ENCODE results near the gene S100A1.

S100A1 gene

GRCh38 chr1:153626904-153627714, 1.1 kb upstream of the S100A1 start, which contains the start of gene S100A13:
Gene S100A13, minus strand, starts transcription at chr1:153627505. Its CDS starts 1,033 bp downstream, at chr1:153626472.
- TF ChIP-seq, protein P1, sequence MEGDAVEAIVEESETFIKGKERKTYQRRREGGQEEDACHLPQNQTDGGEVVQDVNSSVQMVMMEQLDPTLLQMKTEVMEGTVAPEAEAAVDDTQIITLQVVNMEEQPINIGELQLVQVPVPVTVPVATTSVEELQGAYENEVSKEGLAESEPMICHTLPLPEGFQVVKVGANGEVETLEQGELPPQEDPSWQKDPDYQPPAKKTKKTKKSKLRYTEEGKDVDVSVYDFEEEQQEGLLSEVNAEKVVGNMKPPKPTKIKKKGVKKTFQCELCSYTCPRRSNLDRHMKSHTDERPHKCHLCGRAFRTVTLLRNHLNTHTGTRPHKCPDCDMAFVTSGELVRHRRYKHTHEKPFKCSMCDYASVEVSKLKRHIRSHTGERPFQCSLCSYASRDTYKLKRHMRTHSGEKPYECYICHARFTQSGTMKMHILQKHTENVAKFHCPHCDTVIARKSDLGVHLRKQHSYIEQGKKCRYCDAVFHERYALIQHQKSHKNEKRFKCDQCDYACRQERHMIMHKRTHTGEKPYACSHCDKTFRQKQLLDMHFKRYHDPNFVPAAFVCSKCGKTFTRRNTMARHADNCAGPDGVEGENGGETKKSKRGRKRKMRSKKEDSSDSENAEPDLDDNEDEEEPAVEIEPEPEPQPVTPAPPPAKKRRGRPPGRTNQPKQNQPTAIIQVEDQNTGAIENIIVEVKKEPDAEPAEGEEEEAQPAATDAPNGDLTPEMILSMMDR (IDR thresholded peaks at IDR 0.05; ENCODE audit: low read depth, low read length), result peak; percentile 73
- DNase-seq (ENCODE audit: extremely low read depth, low read depth), result peak; percentile 86

- no peak for DNase-seq (ENCODE audit: extremely low read depth, low read depth)
- TF ChIP-seq, protein P1 (IDR thresholded peaks at IDR 0.05; ENCODE audit: low read depth, low read length), result no peak
Observed at GRCh38 chr1:153628638-153629342, 556 bp downstream of the S100A1 start.

DNA sequence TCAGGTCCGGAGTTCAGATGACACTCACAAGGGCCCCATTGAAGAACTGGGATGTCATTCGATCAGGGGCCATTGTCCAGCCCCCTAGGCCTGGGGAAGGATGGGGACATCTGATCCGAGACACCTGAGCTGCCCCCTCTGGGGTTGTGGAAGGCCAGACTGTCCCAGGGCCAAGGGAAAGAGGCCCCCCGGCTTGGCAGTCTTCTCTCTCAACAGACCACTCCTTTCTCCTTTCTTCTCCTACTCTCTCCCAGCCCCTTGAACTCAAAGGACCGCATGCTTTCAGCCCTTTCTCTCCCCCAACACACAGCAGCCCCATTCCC, 1.1 kb downstream of the S100A1 start:
- no peak for DNase-seq (ENCODE audit: extremely low read depth, low read depth)
- TF ChIP-seq, protein P1 (IDR thresholded peaks at IDR 0.05; ENCODE audit: low read depth, low read length), result no peak

DNA sequence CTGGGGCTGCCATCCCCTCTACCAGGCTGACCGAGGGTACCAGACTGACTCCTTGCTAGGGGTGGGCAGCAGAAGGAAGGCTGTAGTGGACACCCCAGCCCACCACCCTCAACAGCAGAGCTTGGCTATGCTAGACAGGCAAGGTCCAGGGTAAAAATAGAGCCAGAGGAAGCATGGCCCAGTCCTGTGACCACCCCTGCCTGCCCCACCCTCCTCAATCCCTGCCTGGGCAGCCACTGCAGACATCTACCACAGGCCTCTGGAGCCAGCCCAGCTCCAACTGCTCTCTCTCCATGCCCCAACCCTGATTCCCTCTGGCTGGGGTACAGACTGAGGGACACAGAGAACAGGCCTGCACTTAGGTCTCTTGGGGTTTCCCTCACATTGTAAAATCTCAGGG, 1.7 kb downstream of the S100A1 start:
- TF ChIP-seq, protein P1 (IDR thresholded peaks at IDR 0.05; ENCODE audit: low read depth, low read length), result no peak
- DNase-seq (ENCODE audit: extremely low read depth, low read depth), result no peak

DNA sequence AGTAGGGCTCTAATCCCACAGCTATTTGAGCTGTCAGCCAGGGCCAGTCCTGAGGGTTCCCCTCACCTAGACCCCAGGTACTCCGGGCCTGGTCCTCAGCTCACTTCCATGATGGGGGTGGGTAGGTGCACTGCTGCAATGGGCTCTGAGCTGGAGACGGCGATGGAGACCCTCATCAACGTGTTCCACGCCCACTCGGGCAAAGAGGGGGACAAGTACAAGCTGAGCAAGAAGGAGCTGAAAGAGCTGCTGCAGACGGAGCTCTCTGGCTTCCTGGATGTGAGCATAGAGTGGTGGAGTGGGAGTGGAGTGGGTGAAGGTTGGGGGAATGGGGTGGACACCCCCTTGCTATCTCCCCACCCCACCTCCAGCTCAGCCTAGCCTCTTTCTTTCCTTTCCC, 2.1 kb downstream of the S100A1 start:
- no peak for DNase-seq (ENCODE audit: extremely low read depth, low read depth)
- TF ChIP-seq, protein P1 (IDR thresholded peaks at IDR 0.05; ENCODE audit: low read depth, low read length), result no peak

DNA sequence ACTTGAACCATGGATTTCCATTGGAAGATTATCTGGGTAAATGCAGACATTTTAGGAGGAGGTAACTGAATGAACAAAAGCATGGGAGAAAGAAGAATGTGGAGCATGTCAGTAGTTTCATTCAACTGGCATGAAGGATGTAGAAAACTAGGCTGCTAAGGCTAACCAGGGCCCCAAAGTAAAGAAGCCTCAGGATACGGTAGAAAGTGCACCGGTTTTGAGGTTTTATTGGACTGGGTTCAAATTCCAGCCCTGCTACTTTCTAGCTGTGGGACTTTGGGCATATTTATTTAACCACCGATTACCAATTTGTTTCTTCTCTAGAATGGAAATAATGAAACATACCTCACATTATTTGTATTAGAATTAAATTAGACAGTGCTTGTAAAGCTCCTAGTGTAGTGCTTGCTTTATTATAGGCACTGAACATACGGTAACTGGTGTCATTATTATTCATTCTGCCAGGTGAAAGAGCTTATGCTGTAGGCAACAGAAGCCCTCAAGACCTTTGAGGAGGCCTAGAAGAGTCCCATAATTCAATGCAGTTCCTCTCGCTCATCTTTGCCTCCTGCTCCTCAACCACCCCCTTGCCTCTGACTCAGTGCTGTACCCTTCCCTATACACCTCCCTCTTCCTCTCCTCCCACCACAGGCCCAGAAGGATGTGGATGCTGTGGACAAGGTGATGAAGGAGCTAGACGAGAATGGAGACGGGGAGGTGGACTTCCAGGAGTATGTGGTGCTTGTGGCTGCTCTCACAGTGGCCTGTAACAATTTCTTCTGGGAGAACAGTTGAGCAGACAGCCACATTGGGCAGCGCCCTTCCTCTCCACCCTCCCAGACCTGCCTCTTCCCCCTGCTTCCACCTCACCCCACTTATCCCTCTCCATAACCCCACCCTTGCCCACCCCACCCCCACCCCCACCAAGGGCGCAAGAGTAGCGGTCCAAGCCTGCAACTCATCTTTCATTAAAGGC, 3.1 kb downstream of the S100A1 start:
- TF ChIP-seq, protein P1 (IDR thresholded peaks at IDR 0.05; ENCODE audit: low read depth, low read length), result no peak
- DNase-seq (ENCODE audit: extremely low read depth, low read depth), result no peak
